AG09309 (cell line): ENCODE data around the gene BICRA.
A peak's percentile ranks its signal among the peaks of the same experiment; 100 is the strongest.

Source experiments
- DNase-seq: peaks from one replicate; pipeline ENCODE4 v3.0.0-alpha.2; 2010; ENCODE audit warnings: low read depth
- H3K4me3 ChIP-seq: 2 replicates; pipeline ENCODE4 v1.5.1; 2011; ENCODE audit warnings: mild to moderate bottlenecking, low read depth, low read length, moderate library complexity; ENCODE audit not compliant: control insufficient read depth
- CTCF ChIP-seq: IDR thresholded peaks from 2 replicates; pipeline ENCODE4 v1.5.1; 2011; ENCODE audit warnings: mild to moderate bottlenecking, low read depth, low read length, inconsistent platforms; ENCODE audit not compliant: insufficient read depth, control insufficient read depth; ENCODE audit errors: missing control alignments

The BICRA gene

GRCh38 chr19:47694466-47695273 lies 85.7 kb downstream of the BICRA start:
- DNase-seq = no peak
- H3K4me3 ChIP-seq = no peak overlapping the region
- TF ChIP-seq CTCF = no peak

GRCh38 chr19:47695533-47696262 lies 86.8 kb downstream of the BICRA start:
- TF ChIP-seq CTCF = no peak
- H3K4me3 ChIP-seq = no peak overlapping the region
- no peak for DNase-seq

- no peak for TF ChIP-seq CTCF
- H3K4me3 ChIP-seq = no peak overlapping the region
- DNase-seq = no peak
These were observed 87.7 kb downstream of the BICRA start for GRCh38 chr19:47696635-47697034.

GRCh38 chr19:47697863-47698609 lies 89.1 kb downstream of the BICRA start:
- peak; percentile 100 for TF ChIP-seq CTCF
- DNase-seq = peak; percentile 50

GRCh38 chr19:47698631-47699359 lies 89.9 kb downstream of the BICRA start:
- no peak for DNase-seq
- TF ChIP-seq CTCF = no peak
- H3K4me3 ChIP-seq = no peak overlapping the region

More at GRCh38 chr19:47697863-47698609, 89.1 kb downstream of the BICRA start:
- H3K4me3 ChIP-seq = no peak overlapping the region
